ENCODE data around the gene GMDS.

Gene GMDS

GRCh38 chr6:2030682-2031244, 214.6 kb downstream of the GMDS start:
- no peak for DNase-seq

DNA sequence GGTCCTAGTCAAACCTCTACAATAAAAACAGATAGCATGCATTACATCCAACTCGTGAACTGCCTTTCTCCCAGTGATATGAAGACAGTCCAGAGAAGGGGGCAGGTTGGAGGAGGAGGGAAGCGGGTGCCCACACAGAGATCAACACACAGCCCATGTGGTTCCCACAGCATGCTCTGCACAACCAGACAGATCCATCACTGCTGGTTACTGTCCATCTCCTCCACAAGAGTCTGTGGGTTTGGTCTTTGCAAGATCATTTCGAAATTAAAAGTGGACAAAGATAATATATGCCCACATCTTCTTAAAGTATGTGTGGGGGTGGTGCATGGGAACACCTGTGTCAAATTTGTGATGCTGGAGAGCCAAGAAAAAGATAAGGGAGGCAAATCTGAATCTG, 215.5 kb downstream of the GMDS start:
- DNase-seq = no peak

DNA sequence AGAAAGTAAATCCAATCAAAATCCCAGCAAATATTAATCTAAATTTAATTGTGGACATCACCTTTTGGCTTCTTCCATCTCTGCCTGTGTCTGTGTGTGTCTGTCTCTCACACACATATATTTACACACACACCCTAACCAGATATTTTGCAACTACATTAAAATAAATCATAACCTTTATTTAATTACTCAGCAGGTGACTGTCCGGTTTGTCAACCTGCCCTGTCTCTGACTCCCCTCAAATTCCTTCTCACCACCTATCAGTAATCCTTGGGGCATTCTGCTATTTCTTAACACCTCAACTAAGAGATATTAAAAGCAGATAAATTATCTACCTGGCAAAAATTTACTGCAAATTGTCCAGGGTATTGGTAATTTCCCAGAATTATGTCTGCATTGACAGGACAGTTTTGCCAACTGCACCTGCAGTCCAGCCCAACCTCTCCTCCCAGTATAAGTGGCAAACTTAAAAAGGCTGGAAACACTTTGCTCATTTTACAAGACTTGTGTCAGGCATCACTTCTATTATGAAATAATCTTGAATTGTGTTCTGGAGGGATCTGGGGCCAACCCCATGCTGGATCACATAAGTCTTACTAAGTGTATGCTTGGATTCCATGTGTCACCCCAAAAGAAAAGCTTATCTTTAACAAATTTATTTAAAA, 216.1 kb downstream of the GMDS start:
- no peak for DNase-seq

GRCh38 chr6:2028457-2029038, 216.9 kb downstream of the GMDS start:
- DNase-seq = no peak

DNA sequence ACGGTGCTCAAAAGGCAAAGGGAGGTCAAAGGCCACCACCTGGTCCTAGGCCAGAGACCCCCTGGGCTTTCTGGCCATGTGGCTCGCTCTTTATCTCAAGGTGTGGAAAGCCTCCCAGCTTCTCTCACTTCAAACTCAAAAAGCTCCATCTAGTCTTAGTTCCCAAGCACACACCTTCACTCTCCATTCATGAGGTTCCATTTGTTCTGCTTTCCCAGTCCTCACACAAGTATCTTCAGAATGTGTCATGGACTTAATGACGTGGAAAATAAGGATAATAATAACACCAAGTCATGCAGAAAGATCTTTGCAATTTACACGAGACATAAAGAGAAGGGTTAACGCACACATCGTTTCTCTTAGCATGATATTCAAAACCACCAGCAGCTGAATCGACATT, 219.3 kb downstream of the GMDS start:
- DNase-seq = no peak

GRCh38 chr6:2021713-2022125, 223.7 kb downstream of the GMDS start:
- DNase-seq = no peak

DNA sequence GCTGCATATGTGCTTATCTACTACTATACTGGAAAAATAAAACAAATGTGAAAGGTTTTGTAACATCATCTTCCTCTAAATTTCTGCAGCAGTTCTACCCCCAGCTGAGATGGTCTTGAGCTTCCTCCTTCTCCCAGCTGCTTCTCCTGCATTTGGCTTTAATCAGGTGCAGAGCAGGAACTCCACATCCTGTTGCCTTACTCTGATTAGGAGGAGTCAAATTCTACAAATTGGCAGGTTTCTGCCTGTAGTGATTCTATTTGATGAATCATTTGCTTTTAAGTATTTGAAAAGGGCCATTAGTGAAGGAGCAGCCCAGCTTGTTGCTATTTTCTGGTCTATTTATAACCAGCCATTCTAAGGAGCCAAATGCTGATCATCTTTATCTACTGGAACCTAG, 224.5 kb downstream of the GMDS start:
- DNase-seq = no peak

- DNase-seq = no peak
These were observed 226.4 kb downstream of the GMDS start for GRCh38 chr6:2019051-2019450.

- no peak for DNase-seq
These were observed 229.4 kb downstream of the GMDS start for GRCh38 chr6:2016040-2016439.

DNA sequence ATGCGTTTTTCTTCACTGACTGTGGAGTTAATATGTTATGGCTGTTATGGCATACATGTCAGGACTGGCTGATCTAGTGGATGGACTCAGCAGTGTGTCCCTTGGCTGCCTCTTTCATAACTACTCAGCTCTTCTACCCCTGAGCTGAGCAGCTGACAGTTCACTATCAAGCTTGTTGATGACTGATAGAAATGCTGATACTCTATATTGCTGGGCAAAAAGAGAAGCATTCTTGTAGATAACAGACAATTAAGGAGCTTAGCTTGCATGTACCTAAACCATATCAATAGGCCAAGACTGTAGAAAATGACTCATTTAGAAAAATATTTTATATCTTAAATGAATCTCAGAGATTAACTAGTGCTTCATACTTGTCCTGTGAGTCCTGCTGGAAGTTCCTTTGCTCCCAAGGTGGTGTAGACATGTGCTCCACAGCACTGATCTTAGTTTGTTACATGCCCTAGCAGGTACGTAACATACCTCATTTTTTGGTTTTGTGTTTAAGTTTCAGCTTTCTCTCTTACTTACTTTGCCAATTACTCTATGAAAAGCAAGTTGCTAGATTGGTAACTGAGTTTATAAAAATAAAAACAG, 236.9 kb downstream of the GMDS start:
- DNase-seq = no peak

DNA sequence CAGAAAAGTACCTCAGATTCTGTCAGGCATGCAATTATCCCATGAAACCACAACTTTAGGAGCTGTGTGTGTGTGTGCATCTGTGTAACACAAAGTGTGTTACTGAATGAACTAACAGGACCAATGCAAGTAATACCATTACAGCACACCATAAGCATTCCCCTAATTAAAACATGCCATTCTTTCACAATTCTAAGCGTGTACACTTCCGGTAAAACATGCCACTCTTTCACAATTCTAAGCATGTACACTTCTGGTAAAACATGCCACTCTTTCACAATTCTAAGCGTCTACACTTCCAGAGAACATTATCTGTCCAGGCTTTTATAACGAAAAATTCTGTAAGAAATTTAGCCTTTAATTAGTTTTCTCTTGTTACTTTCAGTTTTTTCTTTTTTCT, 238.2 kb downstream of the GMDS start:
- DNase-seq = no peak

- no peak for DNase-seq
These were observed 240.5 kb downstream of the GMDS start for GRCh38 chr6:2004888-2005287.

DNA sequence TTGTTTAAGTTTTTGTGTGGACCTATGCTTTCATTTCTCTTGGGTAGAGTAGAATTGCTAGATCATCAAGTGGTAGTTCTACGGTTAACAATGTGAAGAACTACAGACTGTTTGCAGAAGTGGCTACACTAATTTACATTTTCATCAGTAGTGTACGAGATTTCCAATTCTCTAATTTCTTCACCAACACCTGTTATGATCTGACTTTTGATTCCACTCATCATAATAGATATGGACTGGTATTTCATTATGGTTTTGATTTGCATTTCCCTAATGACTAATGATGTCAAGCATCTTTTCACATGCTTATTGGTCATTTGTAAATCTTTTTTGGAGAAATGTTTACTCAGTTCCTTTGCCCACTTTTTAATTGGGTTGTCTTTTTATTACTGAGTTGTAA, 244.4 kb downstream of the GMDS start:
- no peak for DNase-seq

- DNase-seq = no peak
These were observed 247.7 kb downstream of the GMDS start for GRCh38 chr6:1997702-1998101.

DNA sequence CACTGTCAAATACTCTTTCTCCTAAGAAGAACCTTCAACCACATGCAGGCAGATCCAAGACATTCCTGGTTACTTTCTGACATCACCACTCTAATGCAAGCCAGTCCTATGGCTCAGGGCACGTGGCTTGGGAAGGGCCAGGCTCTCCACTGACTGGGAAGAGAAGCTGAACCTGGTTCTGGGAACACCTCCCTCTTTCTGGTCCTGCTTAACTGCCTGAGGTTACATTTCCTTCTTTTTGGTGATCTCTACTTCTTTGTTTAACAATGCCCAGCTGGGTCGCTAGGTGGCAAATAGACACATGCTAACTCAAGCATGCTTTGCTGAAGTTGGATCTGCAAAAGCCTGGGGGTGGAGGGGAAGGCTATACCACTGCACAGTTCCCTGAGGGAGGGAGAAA, 249.8 kb downstream of the GMDS start:
- no peak for DNase-seq

- no peak for DNase-seq
These were observed 252.4 kb downstream of the GMDS start for GRCh38 chr6:1993042-1993441.

- no peak for DNase-seq
These were observed 254.0 kb downstream of the GMDS start for GRCh38 chr6:1991332-1991878.

DNA sequence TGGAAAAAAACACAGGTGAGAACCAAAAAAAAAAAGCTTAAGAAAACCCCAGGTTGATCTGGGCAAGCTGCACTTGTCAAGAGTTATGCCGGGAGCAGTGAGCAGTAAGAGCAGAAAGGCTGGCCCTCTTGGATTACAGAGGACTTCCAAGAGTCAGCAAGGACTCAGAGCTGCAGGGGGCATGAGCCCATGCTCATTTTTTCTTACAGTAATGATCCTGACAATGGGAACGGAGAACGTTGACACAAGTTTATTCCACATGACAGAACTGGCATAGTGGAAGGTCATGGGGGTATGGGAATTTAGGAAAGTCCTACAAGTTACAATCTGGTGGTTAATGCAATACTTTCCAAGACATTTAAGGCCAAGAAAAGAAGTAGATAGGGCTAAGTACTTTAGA, 256.6 kb downstream of the GMDS start:
- no peak for DNase-seq

GRCh38 chr6:1987640-1988039, 257.8 kb downstream of the GMDS start:
- no peak for DNase-seq

DNA sequence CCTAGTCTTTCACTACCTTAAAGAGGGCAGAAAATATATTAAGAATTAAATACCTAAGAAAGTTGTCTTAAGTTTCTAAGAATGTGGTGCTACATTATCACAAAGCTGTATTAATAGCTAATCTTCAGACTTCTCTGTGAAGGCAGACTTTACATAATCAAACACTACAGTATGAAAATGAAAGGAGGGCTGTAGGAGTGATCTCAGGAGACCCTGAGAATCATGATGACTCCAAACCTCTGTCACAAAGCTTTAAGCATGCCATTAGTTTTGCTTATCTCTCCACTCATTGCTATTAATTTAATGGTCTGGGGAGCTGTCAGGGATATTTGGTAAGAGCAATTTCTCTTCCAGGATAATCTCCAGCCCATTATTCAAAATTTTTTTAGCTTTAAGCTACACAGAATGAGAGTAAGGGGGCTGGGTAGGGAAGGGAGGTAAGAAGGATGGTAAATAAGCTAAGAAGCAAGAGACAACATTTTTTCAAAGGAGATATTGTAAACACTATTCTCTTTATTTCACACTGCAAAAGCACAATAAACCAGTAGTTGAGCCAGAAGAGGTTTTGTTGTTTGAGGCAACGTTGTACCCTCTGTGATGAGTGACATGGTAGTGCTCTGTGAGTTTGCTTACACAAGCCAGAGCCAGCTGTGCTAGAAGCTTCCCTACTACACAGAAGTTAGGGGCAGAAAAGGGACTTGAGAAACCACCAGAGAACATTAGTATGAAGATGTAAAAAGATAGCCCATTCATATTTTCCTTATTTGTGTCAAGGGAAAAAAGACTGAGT, 258.8 kb downstream of the GMDS start:
- no peak for DNase-seq

DNA sequence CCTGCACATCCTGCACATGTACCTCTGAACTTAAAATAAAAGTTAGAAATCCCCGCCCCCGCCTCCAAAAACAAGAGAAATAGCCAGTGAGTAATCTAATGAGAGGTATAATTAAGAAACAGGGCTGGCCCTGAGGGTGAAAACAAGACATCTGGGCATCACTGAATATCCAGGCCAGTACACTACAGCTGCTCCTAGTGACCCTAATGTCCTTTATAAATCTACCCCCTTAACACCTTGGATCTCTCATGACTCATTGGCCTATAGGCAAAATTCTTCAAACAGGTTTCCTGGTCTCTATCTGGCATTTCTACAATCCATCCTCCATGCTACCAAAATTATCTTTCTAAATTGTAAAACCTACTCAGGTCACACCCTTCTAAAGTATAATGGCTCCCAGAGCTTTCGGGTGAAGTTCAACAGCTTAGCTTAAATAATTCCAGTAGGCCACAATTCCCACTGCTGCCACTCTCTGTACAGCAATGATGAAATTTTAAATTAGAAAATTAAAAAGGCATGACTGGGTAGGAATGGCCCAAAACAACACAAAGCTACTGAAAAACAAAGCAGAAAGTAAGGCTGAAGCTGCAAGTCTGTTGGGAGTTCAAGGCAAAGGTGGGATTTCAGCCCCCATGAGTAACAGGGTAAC, 260.9 kb downstream of the GMDS start:
- no peak for DNase-seq

DNA sequence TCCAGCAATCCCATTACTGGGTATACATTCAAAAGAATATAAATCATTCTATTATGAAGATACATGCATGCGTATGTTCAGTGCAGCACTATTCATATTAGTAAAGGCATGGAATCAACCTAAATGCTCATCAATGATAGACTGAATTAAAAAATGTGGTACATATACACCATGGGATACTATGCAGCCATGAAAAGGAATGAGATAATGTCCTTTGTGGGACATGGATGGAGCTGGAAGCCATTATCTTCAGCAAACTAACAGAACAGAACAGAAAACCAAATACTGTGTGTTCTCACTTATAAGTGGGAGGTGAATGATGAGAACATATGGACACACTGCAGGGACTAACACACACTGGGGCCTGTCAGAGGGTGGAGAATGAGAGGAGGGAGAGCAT, 261.6 kb downstream of the GMDS start:
- no peak for DNase-seq

- DNase-seq = no peak
These were observed 272.4 kb downstream of the GMDS start for GRCh38 chr6:1972962-1973361.
